Epithelial cell of alveolus of lung (primary cell): ENCODE data around the gene IRX3. TPM values are rescaled to one million over a fixed set of nuclear protein-coding genes. Genes with fewer than 3 reads are reported as not detected.

Experiments
- total RNA-seq: library from RNA; depleted of rRNA; stranded (reverse); fragments of >200 nt; gene quantifications from 2 replicates; pipeline ENCODE4 v1.2.1, GENCODE V29; 2015

IRX3 gene
- 0.48 and 0.91 TPM in 2 replicates for total RNA-seq

GRCh38 chr16:54286366-54287130, at the start of gene IRX3:
TSS of gene IRX3 (minus strand) at chr16:54286787. CDS start at chr16:54286050, 737 bp downstream.

